HG03442 (cell line): ENCODE data around the gene MT1F.

ENCODE experiments used
- ATAC-seq: cut with Tn5 transposase; IDR thresholded peaks from one replicate; pipeline ENCODE4 v1.9.1; 2021; ENCODE audit warnings: mild to moderate bottlenecking, moderate library complexity; ENCODE audit not compliant: unreplicated experiment

The MT1F gene

GRCh38 chr16:56625140-56625942 is 32.4 kb upstream of the MT1F start, which contains the start of gene MT1E:
Gene MT1E, plus strand, starts transcription at chr16:56625781. Its CDS starts 71 bp downstream, at chr16:56625852.
- ATAC-seq, result no peak

GRCh38 chr16:56625943-56626654 is 31.7 kb upstream of the MT1F start:
- ATAC-seq, result no peak

GRCh38 chr16:56626685-56627084 is 31.1 kb upstream of the MT1F start:
- no peak for ATAC-seq

- ATAC-seq, result no peak
Observed at GRCh38 chr16:56628486-56629350, 29.0 kb upstream of the MT1F start.

DNA sequence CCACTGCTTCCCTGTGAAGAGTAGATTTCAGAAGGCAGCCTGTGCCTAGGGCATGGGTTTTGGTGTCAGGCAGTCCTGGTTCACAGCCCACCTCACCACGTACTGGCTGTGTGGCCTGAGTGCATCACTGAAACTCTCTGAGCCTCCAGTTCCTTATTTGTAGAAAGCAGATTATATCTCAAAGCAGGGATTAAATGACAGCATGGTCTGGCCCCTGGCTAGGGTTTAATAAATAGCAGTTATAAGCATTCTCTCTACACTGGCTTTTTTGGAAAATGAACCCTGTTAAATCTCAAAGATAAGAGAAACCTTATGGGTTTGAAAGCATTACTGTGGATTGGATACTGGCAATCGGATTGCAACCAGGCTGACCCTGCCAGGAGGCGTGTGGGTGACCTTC is 28.2 kb upstream of the MT1F start:
- no peak for ATAC-seq

- peak; percentile 89 for ATAC-seq
Observed at GRCh38 chr16:56630134-56630533, 27.6 kb upstream of the MT1F start.

- ATAC-seq, result no peak
Observed at GRCh38 chr16:56631197-56631596, 26.6 kb upstream of the MT1F start.

- ATAC-seq, result no peak
Observed at GRCh38 chr16:56631832-56632155, 26.0 kb upstream of the MT1F start.

DNA sequence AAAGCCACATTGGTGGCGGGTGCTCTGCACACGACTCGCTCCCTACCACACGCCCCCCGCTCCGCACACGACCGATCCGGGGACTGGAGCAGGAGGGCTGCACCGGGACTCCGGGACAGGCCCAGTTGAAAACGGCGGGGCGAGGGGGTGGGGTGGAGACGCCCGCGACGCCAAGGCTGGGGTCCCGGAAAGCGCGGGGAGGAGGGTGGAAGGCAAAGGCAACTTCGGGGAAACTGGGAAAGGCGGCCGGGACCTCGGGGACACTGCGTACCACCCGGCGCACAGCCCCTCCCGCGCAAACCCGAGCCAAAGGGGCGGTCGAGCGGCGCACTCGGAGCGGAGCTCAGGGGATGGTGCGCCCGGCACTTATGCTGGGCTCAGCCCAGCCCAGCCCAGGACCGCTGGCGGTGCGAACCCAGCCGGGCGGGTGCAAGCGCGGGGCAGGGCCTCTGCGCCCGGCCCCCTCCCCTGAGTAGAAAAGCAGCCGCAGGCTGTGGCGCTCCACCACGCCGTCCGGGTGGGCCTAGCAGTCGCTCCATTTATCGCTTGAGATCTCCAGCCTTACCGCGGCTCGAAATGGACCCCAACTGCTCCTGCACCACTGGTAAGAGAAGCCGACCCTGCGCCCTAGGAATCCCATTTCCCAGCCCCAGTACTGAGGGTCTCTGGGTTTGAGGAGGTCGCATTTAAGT is 25.5 kb upstream of the MT1F start, which contains the start of gene MT1M:
MT1M (plus strand) TSS at position 504 of the 692 bp plus-strand sequence; CDS start at position 577, 73 bp downstream.
- no peak for ATAC-seq

DNA sequence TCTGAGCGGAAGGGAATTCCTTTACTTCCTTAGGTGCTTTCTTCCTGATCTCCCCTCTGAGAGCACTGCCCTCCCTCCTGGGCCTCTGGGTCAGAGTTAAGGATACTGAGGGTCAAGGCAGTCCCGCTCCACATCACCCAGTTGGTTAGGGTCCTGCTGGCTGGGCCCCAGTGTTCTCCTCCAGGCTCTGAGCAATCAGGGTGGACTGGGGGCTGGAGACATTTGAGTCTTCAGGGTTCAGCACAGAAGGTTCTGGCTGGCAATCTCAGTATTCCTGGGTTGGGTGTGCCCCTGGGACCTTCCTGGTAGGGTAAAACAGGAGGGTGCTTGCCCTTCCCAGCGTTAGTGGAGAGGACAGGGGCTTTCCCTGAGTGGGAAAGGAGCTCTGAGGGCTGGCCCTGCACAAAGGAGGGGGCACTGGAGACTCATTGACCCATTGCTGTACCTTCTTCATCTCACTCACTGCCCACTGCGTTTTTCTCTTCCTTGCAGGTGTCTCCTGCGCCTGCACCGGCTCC is 24.9 kb upstream of the MT1F start:
- no peak for ATAC-seq

GRCh38 chr16:56633535-56633934 is 24.2 kb upstream of the MT1F start:
- no peak for ATAC-seq

GRCh38 chr16:56634715-56635440 is 22.9 kb upstream of the MT1F start:
- no peak for ATAC-seq

- no peak for ATAC-seq
Observed at GRCh38 chr16:56635441-56635967, 22.3 kb upstream of the MT1F start.

- no peak for ATAC-seq
Observed at GRCh38 chr16:56636616-56637413, 20.9 kb upstream of the MT1F start.

DNA sequence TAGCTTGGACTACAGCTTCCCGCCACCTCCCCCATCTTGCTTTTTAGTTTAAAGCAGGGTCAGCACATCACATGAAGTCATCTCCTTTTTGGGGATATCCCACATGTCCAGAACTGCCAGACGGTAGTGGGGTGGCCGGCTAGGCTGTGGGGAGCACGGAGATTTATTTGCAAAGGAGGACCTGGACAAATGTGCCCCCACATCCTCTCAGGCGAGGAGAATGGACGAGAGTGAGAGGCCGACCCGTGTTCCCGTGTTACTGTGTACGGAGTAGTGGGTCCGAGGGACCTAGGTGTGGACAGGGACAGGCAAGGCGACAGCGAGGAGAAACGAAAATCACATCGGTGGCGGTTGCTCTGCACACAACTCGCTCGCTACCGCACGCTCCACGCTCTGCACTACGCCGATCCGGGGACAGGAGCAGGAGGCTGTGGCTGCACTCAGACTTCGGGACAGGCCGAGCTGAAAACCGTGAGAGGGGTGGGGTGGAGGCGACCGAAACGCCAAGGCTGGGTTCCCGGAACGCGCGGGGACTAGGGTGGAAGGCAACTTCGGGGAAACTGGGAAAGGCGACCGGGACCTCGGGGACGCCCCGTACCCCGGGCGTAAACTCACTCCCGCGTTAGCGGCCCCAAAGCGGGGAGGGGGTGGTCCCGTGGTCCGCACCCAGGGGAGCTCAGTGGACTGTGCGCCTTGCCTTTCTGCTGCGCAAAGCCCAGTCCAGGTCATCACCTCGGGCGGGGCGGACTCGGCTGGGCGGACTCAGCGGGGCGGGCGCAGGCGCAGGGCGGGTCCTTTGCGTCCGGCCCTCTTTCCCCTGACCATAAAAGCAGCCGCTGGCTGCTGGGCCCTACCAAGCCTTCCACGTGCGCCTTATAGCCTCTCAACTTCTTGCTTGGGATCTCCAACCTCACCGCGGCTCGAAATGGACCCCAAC is 19.7 kb upstream of the MT1F start, which contains the start of gene MT1A:
MT1A (plus strand) TSS at position 853 of the 937 bp plus-strand sequence; CDS start at position 926, 73 bp downstream.
- ATAC-seq, result no peak

DNA sequence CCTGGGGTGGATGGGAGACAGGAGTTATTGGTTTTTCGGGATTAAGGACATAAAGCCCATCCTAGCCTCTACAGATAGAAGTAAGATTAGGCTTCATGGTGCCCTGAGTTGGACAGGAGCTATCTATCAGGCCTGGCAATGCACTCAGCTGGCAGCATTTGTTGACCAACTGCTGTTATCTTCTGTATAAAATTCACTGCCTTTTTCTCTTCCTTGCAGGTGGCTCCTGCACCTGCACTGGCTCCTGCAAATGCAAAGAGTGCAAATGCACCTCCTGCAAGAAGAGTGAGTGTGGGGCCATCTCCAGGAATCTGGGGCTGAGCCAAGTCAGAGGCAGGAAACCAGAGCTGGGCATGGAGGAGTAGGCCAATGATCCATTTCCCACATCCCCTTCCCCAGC is 18.7 kb upstream of the MT1F start:
- no peak for ATAC-seq

DNA sequence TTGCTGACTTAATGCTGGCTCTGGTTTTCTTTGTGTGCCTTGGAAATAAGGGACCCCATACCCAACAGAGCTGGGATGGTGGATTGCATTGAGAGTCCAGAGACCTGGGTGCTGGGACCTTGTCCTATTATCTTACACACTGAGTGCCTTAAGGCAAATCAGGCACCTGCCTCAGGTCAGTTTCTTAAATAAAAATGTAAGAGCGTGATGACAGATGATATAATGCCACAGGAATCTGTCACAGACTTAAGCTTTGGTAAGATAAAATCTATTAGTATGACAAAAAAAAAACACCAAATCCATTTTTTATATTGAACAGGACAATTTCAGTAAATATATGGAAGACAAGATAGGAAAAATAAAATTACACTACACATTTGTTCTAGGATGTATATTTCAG is 17.7 kb upstream of the MT1F start:
- ATAC-seq, result no peak

DNA sequence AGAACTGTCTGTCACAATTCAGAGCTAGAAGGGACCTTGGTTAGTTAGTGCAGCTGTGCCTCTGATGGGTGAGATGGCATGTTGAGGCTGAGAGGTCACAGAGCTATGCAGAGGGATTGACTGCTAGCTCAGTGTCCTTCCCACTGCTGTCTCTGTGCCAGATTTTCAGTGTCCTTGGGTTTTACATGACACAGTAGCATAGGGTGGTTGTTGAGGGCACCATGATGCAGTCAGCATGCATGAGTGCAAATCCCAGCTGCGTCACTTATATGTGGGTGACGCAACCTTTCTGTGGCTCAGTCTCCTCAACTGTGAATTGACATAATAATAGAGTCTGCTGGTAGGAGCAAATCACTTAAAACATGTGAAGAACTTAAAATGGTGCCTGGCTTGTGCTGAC is 16.6 kb upstream of the MT1F start:
- no peak for ATAC-seq
